Non-pigmented ciliary epithelial cell (primary cell): ENCODE measurements around the gene DAAM2.

Source experiments
- DNase-seq: peaks from one replicate; pipeline ENCODE4 v3.0.0-alpha.2; 2010; ENCODE audit warnings: low read depth

The DAAM2 gene

DNA sequence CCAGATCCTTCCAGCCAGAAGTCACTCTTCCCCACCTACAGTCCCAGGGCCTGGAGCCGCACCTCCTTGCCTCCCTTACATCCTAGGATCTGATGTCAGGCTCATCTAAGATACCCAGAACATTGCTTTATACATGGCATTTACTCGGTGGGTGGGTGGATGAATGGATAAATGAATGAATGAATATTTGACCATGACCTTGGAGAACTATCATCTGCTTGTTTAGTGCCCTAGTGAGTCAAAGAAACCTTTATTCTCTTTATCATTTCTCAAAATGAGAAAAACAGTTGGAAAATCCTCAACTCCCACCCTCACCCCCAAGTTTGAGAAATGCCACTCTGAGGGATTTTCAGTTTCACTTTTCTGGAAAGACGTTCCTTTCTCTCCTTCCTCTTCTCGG lies 56.0 kb downstream of the DAAM2 start:
- DNase-seq = no peak

- no peak for DNase-seq
Observed at GRCh38 chr6:39849228-39849627, 57.1 kb downstream of the DAAM2 start.

DNA sequence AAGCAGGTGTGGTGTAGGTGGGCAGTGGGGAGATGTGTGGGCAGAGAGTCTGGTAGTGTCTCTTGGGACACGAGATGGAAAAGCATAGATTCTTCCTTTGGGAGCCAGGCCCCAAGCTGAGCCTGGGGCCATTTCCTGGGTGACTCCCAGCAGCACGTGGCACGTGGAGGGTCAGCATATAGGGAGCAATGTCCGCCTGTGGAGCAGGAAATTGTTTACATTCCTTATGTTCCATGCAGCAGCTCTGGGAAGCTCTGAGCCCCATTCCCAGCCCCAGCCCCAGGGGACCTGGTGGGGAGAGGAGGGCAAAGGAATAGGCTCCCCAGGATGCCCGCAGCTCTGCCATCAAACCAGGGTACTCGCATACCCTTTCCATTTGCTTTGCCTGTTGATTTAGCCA lies 57.6 kb downstream of the DAAM2 start:
- DNase-seq = no peak

- DNase-seq = no peak
Observed at GRCh38 chr6:39850736-39851297, 58.6 kb downstream of the DAAM2 start.

DNA sequence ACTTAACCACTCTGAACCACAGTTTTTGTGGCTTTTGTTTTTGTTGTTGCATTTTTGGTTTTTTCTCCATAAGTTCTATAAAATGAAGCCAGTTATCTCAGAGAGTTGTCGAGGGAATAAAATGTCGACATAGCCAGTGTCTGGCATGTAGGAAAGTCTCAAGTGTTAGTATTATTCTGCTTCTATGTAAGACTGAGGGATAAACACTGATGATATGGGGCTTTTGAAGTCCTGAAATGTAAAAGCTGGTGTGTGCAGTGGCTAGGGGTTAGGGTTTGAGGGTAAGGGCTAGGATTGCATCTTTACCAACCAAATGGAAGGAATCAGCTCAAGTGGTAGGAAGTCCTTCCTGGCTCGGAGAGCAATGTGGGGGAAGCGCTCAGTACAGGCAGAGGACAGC lies 59.2 kb downstream of the DAAM2 start:
- DNase-seq = no peak

GRCh38 chr6:39852324-39852723 lies 60.1 kb downstream of the DAAM2 start:
- DNase-seq = no peak

DNA sequence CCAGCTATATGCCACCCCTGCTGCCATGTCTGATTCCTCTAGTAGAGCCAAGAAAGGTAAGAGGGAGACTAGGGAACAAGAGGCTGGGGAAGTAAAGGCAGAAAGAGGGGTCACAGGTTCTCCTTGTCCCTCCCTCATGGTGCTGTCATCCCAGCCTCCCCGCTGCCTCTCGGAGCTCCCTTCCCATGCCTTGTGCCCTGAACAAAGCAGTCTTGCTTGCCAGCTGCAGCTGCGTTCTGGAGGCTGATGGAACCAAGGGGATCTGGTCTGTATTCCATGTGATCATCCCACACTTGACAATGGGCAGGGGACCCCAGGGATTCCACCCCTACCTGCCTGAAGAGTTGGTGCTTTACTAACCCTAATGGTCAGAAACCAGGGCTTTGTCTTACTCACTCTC lies 61.4 kb downstream of the DAAM2 start:
- DNase-seq = no peak

GRCh38 chr6:39855356-39855995 lies 63.3 kb downstream of the DAAM2 start:
- DNase-seq = no peak

GRCh38 chr6:39859025-39859424 lies 66.8 kb downstream of the DAAM2 start:
- no peak for DNase-seq

DNA sequence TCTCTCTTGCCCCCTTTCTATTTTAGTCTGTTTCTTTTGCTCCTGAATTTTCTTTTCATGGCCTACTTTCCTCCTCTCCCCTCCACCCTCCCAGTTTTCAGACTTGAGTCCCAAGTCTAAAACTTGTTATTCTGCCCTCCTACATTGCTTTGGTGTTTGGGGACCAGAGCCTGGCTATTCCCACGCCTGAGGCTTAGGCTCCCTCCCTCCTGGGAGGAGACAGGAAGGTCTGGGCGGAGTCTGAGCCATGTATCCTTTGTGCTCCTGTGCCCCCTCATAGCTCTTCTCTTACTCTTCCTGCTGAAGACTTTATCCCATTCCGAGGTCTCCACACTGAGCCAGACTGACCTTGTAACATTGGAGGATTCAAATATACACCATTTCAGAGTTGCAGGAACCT lies 69.5 kb downstream of the DAAM2 start:
- DNase-seq = no peak

DNA sequence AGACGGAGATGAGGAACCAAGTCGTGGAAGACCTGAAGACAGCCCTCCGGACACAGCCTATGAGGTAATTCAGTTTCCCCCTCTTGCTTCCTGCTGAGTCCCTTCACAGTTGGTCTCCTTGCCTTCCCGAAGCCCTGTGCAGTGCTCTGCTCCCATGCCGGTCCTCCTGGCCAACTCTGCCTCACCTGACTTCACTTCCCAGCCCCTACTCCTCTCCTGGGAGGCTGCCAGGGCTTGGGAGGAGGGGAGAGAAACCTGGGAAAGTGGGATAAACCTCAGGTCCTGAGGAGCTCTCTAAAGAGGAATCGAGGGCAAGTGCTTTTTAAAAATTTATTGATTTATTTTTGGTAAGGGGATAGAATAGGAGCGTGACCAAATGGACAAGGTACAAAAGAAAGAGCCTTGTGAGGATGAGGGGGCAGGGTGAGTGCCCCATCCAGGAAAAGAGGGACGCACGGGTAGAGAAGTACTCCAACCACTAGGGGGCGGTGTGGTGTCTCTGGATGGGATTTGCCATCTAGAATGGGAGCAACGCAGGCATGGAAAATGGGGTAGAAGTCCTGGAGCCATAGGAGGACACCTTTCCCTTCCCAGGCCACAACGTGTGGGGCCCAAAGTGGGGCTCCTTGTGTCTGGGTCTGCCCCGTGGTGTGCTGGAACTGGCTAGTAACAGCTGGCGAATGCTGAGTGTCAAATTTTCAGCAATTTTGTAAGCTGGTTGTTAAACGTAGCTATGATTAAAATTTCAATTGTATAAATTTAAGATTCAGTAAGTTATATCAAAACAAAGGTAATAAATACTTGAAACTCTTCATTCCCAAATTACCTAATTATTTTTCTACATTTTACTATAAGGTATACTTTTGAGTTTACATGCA lies 73.1 kb downstream of the DAAM2 start:
- no peak for DNase-seq

- no peak for DNase-seq
Observed at GRCh38 chr6:39867592-39867991, 75.4 kb downstream of the DAAM2 start.

DNA sequence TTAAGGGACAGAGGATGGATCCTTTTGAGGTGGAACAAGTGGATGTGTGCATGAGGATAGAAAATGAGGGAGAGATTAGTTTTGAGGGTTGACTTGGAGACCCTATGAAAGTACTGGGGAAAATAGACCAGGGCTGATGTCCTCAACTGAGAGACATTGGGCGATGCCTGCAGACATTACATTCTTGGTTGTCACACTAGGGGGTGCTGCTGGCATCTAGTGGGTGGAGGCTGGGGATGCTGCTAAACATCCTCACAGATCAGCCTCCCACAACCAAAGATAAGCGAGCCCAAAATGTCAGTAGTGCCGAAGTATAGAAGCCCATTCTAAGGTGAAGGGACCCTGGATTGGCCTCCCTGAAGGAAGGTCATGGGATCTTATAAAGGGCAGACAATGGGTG lies 78.8 kb downstream of the DAAM2 start:
- DNase-seq = no peak

GRCh38 chr6:39873439-39873838 lies 81.3 kb downstream of the DAAM2 start:
- no peak for DNase-seq

DNA sequence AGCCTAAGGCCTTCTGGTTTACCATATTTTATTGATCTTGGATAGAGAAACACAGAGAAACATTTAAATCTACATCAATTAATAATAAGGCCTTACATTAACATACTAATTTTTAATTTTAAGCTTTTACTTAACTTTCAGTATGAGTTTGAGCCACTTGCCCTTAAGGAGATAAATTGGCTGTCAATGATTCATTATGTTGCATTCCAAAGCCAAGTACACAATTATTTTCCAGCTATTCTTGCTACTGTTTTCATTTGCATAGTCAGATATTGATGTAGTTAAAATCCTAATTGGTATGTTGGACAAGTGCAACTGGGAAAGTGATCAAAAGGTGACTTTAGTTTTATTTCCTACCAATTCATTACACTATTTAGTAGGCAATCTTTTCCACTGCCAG lies 83.9 kb downstream of the DAAM2 start:
- no peak for DNase-seq

DNA sequence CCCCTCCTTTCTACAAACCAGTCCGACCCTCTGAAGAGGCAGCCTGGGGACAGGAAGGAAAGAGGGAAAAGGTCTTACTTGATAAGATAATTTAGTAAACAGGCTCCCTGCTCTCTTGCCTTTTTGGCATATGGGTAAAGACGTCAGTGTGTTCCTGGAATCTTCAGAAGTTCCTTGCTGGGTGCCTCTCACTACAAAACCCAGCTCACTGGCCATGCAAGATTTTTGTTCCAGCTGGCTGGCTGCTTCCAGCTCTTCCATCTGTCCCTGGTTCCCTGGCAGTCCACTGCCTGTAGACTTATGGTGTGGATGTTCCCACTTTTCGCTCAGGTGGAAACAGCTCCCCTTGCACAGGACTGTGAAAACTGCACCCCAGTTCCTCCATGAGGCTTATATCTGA lies 84.7 kb downstream of the DAAM2 start:
- no peak for DNase-seq

- no peak for DNase-seq
Observed at GRCh38 chr6:39879535-39879934, 87.4 kb downstream of the DAAM2 start.

- no peak for DNase-seq
Observed at GRCh38 chr6:39880594-39880993, 88.4 kb downstream of the DAAM2 start.

DNA sequence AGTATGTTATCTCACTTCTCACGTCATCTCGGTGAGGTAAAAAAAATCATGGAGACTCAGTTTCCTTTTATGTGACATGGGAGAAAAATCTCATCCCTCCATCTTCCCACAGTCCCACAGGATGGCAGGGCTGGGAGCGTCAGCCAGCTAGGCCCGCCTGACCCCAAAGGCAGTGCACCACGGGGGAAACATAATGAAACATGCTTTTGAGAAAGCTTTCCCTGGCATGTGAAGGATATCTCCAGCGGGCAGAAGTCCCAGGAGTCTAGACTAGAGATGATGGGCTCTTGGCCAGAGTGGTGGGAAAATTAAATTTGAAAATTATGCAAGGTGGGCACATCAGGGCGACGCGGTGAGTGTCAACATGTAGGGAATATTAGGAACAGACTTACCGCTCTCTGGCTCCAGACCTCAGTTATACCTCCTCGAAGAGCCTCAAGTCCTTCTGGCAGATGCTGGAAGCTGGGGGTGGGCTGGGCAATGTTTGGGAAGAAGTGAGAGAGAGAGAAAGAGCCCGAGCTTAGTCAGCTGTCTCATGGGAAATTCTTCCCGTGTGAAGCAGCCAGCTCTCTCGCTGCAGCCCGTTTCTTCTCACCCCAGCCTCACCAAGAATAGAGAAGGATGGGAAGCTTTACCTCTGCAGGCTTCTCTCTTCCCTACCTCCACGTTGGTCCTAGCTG lies 89.8 kb downstream of the DAAM2 start:
- DNase-seq = peak; percentile 31

GRCh38 chr6:39882531-39882899 lies 90.3 kb downstream of the DAAM2 start:
- DNase-seq = peak; percentile 95

DNA sequence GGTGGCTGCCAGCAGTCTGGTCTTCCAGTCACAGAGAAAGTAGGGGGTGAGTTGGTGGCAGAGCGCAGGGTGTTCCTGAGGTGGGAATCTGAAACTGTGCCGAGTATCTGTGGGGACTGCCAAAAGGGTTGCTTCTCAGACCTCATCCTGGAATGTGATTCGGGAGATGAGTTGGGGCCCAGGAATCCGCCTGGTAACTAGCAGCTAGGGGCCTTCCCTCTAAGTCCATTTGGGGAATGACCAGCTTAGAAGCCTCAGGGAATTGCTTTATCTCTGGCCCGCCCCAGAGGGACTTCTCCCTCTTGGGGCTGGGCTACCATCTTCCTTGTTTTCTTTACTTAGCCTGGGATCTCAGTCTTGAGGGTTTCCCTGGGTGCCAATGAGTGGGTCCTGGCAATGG lies 92.5 kb downstream of the DAAM2 start:
- peak; percentile 27 for DNase-seq

DNA sequence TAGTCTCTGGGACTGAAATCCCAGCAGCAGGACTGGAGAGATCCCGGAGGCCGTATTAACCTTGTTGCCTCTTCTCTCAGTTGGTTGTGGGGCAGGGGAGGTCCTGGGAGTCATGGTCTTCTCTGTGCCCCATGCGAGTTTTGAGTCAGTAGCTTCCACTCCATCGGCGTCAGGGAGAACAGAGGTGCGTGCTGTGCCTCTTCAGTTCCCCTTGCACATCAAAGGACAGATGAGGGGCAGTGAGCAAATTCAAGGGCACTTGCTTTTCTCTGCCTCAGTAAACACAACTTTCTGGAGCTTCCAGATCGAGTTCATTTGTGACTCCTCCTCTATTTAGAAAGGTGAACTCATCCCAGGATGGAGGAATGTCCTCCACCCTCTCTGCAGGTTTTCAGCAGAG lies 93.5 kb downstream of the DAAM2 start:
- DNase-seq = no peak

DNA sequence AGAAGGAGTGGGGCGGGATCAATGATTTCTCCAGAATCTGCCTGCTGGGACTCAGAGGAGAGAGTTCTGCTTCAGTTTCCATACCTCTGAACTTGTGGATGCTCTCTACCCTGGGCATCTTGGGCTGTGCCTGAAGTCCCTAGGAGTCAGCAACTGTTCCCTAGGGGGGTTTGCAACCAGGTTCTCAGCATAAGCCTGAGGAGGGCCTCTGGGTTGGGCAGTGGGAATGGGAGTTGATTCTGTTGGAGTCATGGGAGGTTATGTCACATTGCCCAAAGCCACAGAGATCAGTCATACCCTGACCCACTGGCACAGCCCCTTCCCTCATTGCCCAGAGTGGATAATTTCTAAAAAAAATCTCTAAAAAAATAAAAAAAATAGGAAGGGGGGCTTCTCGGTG lies 94.7 kb downstream of the DAAM2 start:
- DNase-seq = no peak
